OCI-LY1 (cell line): ENCODE data around the gene TPBGL.

Experiments used
- H2AFZ ChIP-seq: fragments of 200-600 bp; sonication (generic), shearing (Covaris generic); 2 replicates; pipeline ENCODE4 v1.6.0; 2014; ENCODE audit warnings: antibody characterized with exemption, mild to moderate bottlenecking, low read length
- H3F3A ChIP-seq: fragments of 200-600 bp; sonication (generic), shearing (Covaris generic); 2 replicates; pipeline ENCODE4 v1.6.0; 2014; ENCODE audit warnings: mild to moderate bottlenecking, antibody characterized with exemption, low read length, moderate library complexity; ENCODE audit not compliant: insufficient read depth
- H3K27ac ChIP-seq: fragments of 200-600 bp; sonication (generic); 2 replicates; pipeline ENCODE4 v1.5.1; 2014; ENCODE audit warnings: low read length, mixed run types, mild to moderate bottlenecking, low read depth; ENCODE audit not compliant: poor library complexity, severe bottlenecking
- H3K27me3 ChIP-seq: fragments of 200-600 bp; sonication (generic); 2 replicates; pipeline ENCODE4 v1.6.0; 2014; ENCODE audit warnings: antibody characterized with exemption, mild to moderate bottlenecking, low read length, moderate library complexity; ENCODE audit not compliant: insufficient read depth
- H3K36me3 ChIP-seq: fragments of 200-600 bp; sonication (generic); 2 replicates; pipeline ENCODE4 v1.6.1; 2014; ENCODE audit warnings: mild to moderate bottlenecking, antibody characterized with exemption, low read length, moderate library complexity, mixed read lengths; ENCODE audit not compliant: insufficient read depth
- H3K4me1 ChIP-seq: fragments of 200-600 bp; sonication (generic); 2 replicates; pipeline ENCODE4 v1.5.1; 2014; ENCODE audit warnings: mild to moderate bottlenecking, low read length, moderate library complexity; ENCODE audit not compliant: insufficient read depth, severe bottlenecking
- H3K4me2 ChIP-seq: fragments of 200-600 bp; sonication (generic), shearing (Covaris generic); 2 replicates; pipeline ENCODE4 v1.6.1; 2014; ENCODE audit warnings: low read length
- H3K4me3 ChIP-seq: fragments of 200-600 bp; sonication (generic); 2 replicates; pipeline ENCODE4 v1.5.1; 2014; ENCODE audit warnings: low read length, low read depth, mild to moderate bottlenecking, mixed read lengths; ENCODE audit not compliant: poor library complexity, severe bottlenecking
- H3K79me2 ChIP-seq: fragments of 200-600 bp; shearing (Covaris generic); 2 replicates; pipeline ENCODE4 v1.6.1; 2016; ENCODE audit warnings: mixed run types, low read length, mixed read lengths; ENCODE audit not compliant: insufficient read depth
- H3K9ac ChIP-seq: fragments of 200-600 bp; sonication (generic), shearing (Covaris generic); 2 replicates; pipeline ENCODE4 v1.6.1; 2014; ENCODE audit warnings: mild to moderate bottlenecking, low read length, mixed read lengths
- H3K9me2 ChIP-seq: fragments of 200-600 bp; sonication (generic), shearing (Covaris generic); 2 replicates; pipeline ENCODE4 v1.6.1; 2014; ENCODE audit warnings: low read depth, mild to moderate bottlenecking, low read length, mixed read lengths
- H3K9me3 ChIP-seq: fragments of 200-600 bp; shearing (Covaris generic); 2 replicates; pipeline ENCODE4 v1.6.1; 2014; ENCODE audit warnings: low read length, mixed read lengths
- H4K20me1 ChIP-seq: fragments of 200-600 bp; sonication (generic), shearing (Covaris generic); 2 replicates; pipeline ENCODE4 v1.6.0; 2016; ENCODE audit warnings: mild to moderate bottlenecking, low read length; ENCODE audit not compliant: insufficient read depth
- CTCF ChIP-seq: fragments of 200-600 bp; sonication (generic), shearing (Covaris generic); IDR thresholded peaks from 2 replicates; pipeline ENCODE4 v1.5.1; 2017; ENCODE audit warnings: mild to moderate bottlenecking, antibody characterized with exemption, low read length, moderate library complexity, mixed read lengths
- EZH2 ChIP-seq: fragments of 200-600 bp; sonication (generic), shearing (Covaris generic); IDR thresholded peaks from 2 replicates; pipeline ENCODE4 v1.8.0; 2017; ENCODE audit warnings: borderline replicate concordance, mixed run types, mild to moderate bottlenecking, antibody characterized with exemption, low read length, moderate library complexity, mixed read lengths

TPBGL gene

GRCh38 chr11:75254326-75254725 lies 13.8 kb downstream of the TPBGL start:
- Histone ChIP-seq H3K27me3 (no peaks in the 10 kb centered on the region; the same call in 1 of the 2 replicates), H3F3A (no peaks in the 10 kb centered on the region), H3K4me1 (no peaks in the 10 kb centered on the region), H3K36me3 (no peaks in the 10 kb centered on the region), H3K4me2 (no peak overlapping the region), H3K27ac (no peak overlapping the region), H3K79me2 (no peaks in the 10 kb centered on the region), H3K4me3 (no peak overlapping the region), H3K9me2 (no peaks in the 10 kb centered on the region), H3K9ac (no peak overlapping the region), H4K20me1 (no peaks in the 10 kb centered on the region), H2AFZ (no peak overlapping the region), H3K9me3 (no peaks in the 10 kb centered on the region)
- TF ChIP-seq CTCF (no peak), EZH2 (no peak)

DNA sequence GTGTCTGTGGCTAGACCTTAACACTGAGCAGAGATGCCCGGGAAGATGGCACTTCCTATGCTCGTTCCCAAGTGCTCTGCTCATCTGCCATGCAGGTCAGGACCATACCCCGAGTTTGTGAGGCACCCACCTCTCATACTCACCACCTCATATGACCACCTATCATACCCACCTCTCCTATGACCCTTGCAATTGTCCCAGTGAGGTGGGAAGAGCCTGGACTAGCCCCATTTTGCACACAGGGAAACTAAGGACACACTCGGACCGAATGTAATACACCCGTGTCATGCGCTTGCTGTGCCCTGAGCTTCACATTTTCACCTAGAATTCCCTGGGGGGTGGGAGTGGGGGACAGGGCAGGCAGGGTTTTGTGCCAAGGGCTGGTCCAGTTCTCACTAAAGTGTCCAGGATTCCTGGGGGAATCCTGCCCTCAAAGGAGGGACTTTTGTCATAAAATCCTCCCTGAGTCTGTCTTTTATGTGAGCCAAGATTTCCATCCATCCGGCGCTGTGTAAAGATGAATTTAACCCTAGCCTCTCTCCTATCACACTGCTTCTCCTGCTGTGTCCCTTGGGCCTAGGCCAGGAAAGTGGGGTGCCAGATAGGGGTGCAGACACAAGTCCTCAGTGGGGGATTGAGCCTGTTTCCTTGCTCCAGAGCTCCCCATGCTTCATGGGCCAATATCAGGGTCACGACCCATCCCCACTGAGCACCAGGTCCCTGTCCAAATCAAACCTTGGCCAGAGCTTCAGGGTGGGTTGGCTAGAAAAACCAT lies 20.0 kb downstream of the TPBGL start:
- no peaks in the 10 kb centered on the region for H3K9me3 ChIP-seq
- no peaks in the 10 kb centered on the region for H3K79me2 ChIP-seq
- H3K4me3 ChIP-seq = no peak overlapping the region
- no peaks in the 10 kb centered on the region for H3K36me3 ChIP-seq
- no peak overlapping the region for H3K27ac ChIP-seq
- H3K9me2 ChIP-seq = no peaks in the 10 kb centered on the region
- no peaks in the 10 kb centered on the region for H4K20me1 ChIP-seq
- no peaks in the 10 kb centered on the region for H3K4me1 ChIP-seq
- H3K4me2 ChIP-seq = no peak overlapping the region
- no peaks in the 10 kb centered on the region for H3F3A ChIP-seq
- no peak for TF ChIP-seq EZH2
- TF ChIP-seq CTCF = no peak
- no peak overlapping the region for H2AFZ ChIP-seq
- no peaks in the 10 kb centered on the region for H3K27me3 ChIP-seq
- H3K9ac ChIP-seq = no peak overlapping the region

- Histone ChIP-seq H3K4me1 (no peaks in the 10 kb centered on the region), H4K20me1 (no peaks in the 10 kb centered on the region), H3F3A (no peaks in the 10 kb centered on the region), H3K9me2 (no peaks in the 10 kb centered on the region), H2AFZ (no peak overlapping the region), H3K4me3 (no peak overlapping the region), H3K9ac (no peak overlapping the region), H3K79me2 (no peaks in the 10 kb centered on the region), H3K36me3 (no peaks in the 10 kb centered on the region), H3K27ac (no peak overlapping the region), H3K9me3 (no peaks in the 10 kb centered on the region), H3K4me2 (no peak overlapping the region), H3K27me3 (no peaks in the 10 kb centered on the region; the same call in 1 of the 2 replicates)
- no peak for TF ChIP-seq EZH2
- no peak for TF ChIP-seq CTCF
Measured at GRCh38 chr11:75261902-75262361, 21.4 kb downstream of the TPBGL start.
